ENCODE data around the gene KRT39.

KRT39 gene

DNA sequence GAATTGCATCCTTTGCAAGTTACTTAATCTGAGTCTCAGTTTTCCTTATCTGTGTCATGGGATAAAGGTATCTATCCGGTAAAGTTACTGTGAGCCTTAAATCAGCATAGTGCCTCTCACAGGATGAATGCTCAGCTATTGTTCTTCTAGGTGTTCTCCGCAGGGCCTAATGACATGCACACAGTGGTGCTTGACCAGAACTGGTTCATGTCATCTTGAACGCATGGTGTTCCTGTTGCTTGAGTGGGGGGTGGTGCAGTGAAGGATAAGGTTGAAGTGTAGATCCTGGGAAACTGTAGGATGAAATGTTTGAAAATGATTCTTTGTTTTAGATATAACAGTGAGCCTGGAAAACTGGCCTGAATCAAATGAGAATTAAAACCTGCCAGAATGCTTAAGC is 13.4 kb upstream of the KRT39 start:
- no peak for DNase-seq

DNA sequence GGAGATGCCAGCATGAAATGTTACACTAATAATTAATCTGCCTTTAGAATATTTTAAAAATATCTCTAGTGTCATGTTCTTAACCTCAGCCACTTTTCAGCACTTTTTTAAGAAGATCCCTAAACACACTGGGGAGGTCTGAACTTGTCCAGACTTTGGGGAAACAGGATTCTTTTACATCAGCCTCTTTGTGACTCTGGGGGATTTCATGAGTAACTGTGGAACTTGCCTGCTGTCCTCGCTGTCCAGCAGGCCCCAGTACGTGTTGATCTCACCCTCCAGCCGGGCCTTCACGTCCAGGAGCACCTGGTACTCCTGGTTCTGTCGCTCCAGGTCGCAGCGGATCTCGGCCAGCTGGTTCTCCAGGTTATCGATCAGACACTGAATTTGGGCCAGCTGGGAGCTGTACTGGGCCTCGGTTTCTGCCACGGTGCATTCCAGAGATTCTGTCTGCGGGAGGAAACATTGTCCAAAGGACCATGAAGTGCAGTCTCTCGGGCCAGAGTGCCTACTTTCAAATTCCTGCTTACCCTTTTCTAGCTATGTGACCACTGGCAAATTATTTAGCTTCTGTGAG is 11.9 kb upstream of the KRT39 start:
- no peak for DNase-seq

DNA sequence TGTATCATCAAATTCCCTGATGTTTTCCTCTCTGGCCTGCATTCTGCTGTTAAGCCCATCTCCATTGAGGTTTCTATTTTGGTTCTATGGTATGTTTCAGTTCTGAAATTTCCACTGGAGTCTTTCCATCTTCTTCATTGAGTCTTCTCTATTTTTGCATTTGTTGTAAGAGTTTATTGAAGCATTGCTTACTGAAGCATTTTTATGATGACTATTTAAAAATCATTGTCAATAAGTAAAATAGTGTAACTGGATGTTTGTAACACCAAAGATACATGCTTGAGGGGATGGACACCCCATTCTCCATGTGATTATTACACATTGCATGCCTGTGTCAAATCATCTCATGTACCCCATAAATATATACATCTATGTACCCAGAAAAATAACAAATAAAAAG is 8.8 kb upstream of the KRT39 start:
- no peak for DNase-seq

DNA sequence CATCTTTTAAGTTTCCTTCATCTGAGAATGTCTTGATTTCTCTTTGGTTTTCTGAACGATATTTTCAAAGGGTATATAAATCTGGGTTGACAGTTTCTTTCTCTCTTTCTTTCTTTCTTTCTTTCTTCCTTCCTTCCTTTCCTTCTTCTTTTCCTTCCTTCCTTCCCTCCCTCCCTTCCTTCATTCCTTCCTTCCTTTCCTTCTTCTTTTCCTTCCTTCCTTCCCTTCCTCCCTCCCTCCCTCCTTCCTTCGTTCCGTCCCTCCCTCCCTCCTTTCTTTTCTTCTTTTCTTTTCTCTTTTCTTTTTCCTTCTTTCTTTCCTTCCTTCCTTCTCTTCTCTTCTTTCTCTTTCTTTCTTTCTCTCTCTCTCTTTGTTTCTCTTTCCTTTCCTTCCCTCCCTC is 7.6 kb upstream of the KRT39 start:
- DNase-seq, result no peak

DNA sequence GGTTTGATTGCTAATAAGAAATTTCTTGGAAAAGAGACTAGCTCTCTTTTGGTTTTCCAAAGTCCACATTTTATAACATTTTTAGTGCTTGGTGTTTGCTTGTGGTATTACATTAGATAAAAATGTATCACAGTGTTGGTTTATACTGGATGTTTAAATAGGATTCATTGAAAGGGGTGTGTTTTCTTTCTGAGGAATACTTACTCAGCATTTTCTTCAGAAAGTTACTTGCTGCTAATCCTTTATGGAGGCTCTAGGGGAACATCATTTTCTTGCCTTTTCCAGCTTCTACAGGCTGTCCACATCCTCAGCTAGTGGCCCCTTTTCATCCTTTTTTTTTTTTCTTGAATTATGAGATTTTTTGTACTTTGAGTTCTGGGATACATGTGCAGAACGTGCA is 834 bp upstream of the KRT39 start:
- DNase-seq, result no peak

DNA sequence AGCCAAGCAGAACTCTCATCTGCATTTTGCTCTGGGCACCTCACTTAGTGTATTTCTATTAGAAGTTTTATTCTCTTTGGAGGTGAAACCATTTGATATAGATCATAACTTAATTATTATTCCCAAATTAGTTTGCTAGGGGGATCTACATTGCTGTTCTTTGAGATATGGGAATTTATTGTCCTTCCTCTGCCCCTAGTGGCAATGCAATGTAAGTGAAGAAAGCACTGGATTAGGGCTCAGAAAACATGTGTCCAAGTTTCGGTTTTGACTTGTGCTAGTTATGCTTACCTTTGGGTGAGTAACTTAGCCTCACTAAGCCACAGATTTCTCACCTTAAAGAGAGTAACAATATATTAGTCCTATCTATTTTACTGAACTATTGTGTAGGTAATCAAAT is 2.9 kb downstream of the KRT39 start:
- no peak for DNase-seq

DNA sequence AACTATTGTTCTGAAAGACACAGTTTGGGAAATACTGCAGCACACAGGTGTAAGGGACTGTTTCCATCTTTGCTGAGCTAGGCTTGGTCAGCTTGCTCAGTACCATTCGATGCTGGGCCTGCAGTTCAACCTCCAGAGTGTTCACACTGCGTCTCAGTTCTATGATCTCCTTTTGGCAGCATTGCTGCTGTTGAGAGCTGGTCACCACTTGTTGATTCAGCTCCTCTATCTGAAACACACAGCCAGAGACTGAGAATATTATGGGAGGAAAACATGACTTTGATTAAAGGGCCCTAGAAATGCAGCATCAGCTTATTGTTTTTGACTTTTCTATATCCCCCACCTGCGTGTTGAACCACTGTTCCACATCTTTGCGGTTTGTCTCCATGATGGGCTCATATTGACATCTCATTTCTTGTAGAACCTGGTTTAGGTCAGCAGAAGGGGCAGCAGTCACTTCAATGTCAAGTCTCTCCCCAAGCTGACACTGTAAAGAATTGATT is 4.6 kb downstream of the KRT39 start:
- no peak for DNase-seq

DNA sequence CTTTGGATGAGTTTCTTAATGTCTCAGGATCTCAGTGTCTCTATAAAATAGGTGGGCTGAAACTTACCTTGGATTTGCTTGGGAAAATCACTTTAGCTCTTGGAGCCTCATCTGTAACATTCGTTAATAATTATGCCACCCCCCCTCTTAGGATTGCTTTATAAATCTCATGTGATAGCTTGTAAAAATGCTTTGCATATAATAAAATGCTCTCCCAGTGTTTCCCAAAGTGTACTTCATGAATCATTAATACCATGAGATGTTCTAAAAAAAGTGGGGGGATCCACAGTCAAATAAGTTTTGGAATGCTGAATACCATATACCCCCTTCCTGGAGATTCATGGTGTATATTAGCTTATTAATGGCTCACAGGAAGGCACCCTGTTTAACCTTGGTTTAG is 5.2 kb downstream of the KRT39 start:
- no peak for DNase-seq

DNA sequence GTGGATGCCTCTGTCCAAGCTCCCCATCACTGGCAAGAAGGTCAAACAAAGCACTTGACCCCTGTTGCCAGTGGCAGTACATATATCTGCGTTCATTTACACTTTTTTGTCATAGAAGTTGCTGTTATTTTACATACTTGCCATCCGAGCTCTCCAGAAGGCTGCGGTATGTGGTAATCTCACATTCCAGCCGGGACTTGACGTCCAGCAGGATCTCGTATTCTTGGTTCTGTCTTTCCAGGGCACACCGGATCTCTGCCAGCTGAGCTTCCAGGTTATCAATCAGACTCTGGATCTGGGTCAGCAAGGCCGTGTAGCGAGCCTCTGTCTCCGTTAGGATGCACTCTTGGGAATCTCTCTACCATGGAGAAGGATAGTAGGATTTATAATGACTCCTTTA is 6.6 kb downstream of the KRT39 start:
- no peak for DNase-seq

DNA sequence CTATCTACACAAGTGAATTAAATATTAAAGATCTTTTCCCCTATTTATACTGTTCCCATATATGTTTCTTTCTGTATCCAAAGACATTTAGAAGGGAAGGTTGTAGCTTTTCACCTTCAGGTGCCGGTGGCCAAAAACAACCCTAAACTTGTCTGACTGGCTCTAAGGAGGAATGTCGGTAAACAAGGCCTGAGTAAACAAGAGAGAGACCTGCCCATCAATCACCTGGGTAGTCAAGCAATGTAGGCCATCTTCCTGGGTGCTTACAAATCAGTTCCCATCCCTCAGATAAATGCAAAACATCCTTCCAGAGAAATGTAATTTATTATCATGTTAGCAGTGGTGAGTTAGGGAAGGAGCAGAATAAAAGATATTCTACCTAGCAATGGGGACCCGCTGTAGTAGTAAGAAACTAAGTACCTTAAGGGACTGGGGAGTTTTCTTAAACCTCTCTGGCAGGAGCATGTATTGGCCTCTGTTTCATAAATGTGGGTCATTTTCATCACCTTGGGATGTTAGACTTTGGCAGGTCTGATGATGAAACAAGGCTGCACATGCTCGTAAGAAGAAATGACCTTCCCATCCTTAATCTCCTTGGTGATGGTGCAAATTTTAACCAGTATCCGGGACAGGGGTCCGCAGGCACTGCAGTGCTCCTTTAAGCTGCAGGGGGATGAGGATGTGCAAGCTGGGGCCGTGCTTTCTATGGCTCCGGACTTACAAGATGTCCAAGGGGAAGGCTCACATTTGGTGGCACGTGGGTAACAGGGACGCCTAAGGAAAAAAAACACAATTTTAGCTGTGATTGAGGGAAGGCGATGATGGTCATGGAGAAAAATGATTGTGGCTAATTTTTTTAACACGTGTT is 8.4 kb downstream of the KRT39 start:
- DNase-seq, result no peak

DNA sequence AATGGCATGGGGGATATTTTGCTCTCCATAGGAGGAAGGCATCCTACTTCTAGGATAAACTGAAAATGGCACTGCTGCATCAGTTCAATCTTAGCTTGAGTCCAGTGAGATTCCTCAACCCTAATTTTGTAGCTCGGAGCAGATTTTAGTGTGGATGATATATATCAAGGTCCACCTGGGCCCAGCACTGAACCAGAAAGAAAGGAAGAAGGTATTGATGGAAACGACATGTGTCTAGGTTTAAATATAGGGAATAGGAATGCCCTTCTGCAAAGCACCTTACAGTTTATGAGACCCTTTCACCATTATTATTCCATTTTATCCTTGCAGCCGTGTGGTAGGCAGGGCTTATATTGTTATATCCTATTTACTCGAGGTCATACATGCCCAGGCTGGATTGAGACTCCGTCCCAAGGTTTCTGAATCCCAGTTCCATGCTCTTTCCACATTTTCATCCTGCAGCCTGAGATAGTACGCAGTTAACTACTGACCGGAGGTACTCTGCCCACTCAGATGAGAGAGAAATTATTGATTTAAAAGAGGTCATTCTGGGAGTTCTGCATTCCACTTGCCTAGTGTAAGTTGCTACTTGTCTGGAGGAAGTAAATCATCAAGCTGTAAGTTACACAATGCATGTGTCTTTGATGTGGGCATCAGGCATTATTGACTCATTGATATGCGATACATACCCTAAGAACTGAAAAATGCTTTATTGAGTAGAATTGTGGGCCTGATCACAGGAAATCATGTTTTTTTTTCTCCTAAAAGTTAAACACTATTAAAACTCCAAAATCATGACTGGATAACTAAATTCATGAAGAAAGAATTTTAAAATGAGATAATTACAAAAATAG is 10.1 kb downstream of the KRT39 start:
- DNase-seq, result no peak

DNA sequence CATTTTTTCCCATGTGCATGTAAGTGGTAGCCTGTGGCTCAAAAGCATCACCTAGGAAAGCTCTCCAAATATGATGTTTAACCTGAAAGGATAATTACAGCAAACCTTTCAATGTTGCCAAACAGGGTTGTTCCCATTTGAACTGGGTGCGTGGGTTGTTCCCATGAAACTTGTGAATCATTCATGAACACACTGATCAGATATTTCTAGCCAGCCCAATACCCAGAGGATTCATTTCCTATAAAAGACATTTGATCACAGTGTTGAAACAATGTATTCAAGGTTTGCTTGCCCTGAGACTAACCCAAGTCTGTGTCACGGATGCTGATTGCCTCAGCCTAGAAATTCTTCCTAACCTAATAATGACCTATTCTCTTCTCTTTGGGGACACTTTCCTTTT is 12.9 kb downstream of the KRT39 start:
- DNase-seq, result peak; percentile 40

DNA sequence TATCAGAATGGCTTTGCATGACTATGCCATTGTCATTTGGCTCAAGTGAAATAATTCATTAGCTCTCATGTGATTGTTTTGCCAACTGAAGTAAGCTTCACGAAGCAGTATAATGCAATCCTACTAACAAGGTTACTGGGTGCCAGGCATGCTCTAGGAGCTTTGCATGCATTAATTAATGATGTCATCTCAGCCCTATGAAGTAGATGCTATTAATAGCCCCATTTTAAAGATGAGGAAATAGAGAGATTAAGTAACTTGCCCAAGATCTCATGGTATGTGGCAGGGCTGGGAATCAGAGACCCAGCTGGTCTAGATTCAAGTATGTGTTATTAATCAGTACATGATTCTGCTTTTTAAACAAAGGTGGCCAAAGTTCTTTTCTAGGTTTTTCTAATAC is 14.1 kb downstream of the KRT39 start:
- DNase-seq, result no peak

DNA sequence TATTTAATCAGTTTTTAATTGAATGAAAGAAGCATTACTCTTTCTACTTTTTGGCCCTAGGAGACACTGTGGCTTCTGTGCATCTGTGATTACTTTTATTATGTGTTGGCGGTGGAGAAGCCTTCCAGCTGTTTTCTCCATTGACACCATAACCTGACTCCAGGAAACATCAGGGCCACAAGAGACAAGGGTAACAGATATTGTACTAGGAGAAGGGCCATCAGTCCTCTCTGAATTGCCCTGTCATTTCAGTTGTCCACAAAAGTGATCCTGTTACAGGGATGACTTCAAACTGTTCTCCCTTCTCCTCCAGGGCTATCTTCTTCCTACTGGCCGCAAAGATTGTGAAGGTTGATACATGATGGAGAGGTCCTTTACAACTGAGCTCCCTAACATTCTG is 14.6 kb downstream of the KRT39 start:
- DNase-seq, result no peak

DNA sequence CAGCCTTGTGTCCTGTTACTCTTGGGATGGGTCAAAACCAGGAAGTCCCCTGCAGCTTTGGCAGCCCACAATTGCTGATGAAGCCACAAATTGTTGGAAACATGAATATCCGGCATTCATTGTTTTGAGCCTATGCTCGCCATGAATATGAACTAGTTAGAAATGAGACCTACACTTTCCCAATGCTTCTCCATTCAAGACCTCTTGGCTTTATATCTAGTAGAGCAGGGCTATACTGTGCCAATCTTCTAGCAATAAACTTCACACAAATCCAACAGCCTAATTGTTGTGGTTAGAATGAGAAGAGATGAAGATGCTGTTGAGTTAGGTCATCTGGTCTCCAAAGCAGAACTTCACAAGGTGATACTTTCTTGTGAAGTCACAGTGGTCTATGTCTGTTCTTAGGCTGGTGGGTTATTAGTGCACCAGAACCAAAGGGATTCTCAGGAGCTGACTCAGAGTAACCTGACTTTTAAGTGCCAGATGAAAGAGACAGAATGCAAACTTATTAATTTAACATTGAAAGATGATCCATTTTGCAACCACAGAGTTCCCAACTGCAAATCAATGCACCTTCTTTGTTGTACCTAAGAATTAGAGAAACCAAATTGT is 15.6 kb downstream of the KRT39 start:
- DNase-seq, result no peak

DNA sequence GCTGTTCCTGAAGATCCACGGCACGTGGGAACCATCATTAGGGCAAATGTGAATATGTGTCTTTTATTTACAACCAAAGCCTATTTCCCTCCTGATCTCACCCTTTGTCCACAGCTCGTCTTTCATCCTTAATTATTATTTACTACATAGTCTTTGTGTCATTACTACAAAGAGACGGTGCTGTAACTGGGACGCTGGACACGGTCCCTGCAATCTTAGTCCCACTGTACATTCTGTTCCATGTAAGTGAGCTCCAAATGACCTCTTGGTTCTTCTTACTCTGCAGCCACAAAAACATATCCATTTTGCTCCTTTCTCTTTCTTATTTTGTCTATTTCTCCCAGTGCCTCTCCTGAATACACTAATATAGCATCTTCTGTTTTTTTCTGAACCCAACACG is 16.6 kb downstream of the KRT39 start:
- DNase-seq, result no peak

DNA sequence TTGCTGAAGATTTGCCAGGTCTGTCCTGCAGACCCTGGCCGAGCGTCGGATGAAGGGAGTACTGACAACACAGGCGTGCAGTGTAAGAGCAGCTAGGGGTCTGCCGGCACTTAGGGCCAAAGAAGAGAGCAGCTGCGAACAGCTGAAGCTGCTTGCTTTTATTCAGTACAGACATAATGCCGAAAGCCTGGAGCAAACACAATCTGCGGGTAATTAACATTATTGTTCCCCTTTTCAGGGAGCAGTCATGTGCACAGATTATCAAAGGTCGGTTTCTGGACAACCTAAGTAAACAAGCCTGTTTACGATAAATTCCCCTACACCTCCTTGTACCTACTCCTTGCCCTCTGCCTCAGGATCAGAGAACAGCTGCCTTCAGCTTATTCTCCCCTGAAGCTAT is 17.3 kb downstream of the KRT39 start:
- DNase-seq, result no peak

DNA sequence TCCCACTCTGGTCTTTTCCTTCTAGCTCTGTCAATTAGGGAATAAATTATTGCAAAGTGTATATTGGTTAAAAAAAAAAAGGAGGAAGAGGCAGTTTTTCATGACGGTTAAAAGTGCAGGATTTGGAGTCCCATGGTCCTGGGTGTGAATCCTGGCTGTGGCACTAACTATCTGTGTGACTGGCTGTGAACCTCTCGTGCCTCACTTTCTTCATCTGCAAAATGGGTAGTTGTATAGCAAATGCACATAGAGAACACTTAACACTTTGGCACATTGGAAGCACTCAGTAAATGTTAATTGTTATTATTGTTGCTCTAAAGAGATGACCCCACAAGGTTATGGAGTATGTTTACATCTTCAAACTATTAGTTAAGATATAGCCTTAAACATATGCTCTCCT is 18.8 kb downstream of the KRT39 start:
- DNase-seq, result no peak

DNA sequence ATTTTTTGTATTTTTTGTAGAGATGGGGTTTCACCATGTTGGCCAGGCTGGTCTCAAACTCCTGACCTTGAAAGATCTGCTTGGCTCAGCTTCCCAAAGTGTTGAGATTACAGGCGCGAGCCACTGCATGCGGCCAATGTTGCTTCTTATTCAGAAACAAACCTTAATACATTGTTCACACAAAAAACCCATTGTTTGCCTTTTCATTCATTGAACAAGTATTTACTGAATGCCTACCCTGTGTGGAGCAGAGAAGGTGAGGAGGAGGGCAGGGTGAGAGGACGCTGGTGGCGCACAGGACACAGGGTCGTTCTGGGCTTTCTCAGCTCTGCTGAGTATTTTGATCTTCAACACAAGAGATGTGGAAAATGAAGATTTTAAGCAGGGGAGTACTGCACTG is 21.3 kb downstream of the KRT39 start:
- DNase-seq, result no peak

DNA sequence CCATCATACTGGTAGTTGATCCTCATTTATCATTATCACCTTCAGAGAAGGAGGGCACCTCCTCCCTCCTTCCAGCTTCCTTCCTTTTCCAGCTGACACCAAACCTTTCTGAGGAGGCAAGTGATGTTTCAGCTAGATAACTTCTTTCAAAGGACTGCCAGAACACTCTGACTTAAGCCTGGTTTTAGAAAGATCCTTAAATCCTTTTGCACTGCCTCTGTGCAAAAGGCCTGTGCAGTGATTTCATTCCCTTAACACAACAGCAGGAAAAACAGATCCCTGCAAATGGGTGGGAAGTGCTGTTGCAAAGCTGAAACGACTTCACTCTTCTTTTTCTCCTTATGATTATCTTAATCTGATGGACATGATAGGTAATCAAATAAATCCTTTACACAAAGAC is 22.2 kb downstream of the KRT39 start:
- no peak for DNase-seq

DNA sequence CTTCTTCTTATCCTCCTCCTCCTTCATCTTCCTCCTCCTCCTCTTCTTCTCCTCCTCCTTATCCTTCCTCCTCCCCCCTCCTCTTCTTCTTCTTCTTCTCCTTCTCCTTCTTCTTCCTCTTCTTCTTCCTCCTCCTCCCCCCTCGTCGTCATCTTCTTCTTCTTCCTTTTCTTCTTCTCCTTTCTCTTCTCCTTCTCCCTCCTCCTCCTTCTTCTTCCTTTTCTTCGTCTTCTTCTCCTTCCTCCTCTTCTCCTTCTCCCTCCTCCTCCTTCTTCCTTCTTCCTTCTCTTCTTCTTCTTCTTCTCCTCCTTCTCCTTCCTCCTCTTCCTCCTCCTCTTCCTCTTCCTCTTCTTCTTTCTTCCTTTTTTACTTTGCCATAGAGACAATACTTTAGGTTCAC is 24.2 kb downstream of the KRT39 start:
- DNase-seq, result no peak

DNA sequence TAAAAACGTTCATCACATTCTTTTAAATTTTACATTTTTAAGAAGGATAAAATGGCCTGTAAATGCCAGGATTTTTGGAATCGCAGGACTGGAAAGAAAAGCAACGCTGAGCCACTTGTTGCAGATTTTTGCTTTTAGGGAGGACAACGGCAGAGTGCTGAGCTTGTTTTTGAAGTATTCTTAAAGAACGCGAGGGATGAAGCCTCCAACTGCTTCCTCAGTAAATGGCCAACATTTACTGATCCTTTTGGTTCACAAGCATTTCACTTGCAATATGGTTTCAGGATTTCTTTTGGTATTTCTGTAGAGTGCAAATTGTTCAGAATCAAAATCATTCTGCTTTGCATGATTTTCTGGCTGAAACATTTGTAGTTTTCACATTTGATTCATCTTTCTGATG is 26.5 kb downstream of the KRT39 start:
- DNase-seq, result no peak

DNA sequence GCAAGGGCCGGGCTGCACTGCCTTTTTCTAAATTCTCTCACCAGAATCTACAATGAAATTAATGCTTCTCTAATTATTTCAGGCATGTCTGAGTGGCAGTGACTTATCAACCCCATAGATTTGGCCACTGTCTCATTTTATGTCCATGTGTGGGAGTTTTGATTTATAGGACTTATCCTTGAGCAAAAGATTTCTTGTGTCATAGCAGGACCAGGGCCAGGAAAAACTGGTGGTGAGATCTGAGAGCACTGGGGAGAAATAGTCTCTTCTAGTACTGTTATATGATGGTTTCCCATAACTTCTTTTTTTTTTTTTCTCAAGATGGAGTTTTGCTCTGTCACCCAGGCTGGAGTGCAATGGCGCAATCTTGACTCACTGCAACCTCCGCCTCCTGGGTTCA is 27.8 kb downstream of the KRT39 start:
- no peak for DNase-seq

All from stimulated activated CD4-positive, alpha-beta T cell treated with anti-CD3 and anti-CD28 coated beads, Interleukin-15, amount 100 ng/mL, for 24 hours (primary cell).